H9 (cell line): ENCODE data around the gene EML3. TPM values are rescaled to one million over a fixed set of nuclear protein-coding genes. Genes with fewer than 3 reads are reported as not detected.
"Not testable (repeated sequence)": the region's sequence is repeated elsewhere in the genome, so short reads cannot be mapped to it uniquely, and the experiment has no call there.

Experiments
- DNase-seq: peaks from one replicate; pipeline ENCODE4 v3.0.0-alpha.2; 2017
- H2AFZ ChIP-seq: one replicate; pipeline ENCODE4 v1.6.1; 2013; ENCODE audit warnings: mild to moderate bottlenecking, low read length, control low read depth, moderate library complexity
- H2AK5ac ChIP-seq: 2 replicates; pipeline ENCODE4 v1.6.1; 2013; ENCODE audit warnings: low read length, control low read depth, mixed read lengths; ENCODE audit not compliant: insufficient read length
- H2BK120ac ChIP-seq: one replicate; pipeline ENCODE4 v1.6.1; 2013; ENCODE audit warnings: low read depth, mild to moderate bottlenecking, low read length, control low read depth, inconsistent platforms; ENCODE audit not compliant: poor library complexity, severe bottlenecking
- H2BK12ac ChIP-seq: 2 replicates; pipeline ENCODE4 v1.6.1; 2013; ENCODE audit warnings: low read length, control low read depth, mixed read lengths, low read depth; ENCODE audit not compliant: insufficient read length
- H2BK15ac ChIP-seq: 2 replicates; pipeline ENCODE4 v1.6.1; 2013; ENCODE audit warnings: low read depth, low read length, control low read depth
- H2BK20ac ChIP-seq: one replicate; pipeline ENCODE4 v1.6.1; 2013; ENCODE audit warnings: low read depth, mild to moderate bottlenecking, low read length, control low read depth, inconsistent platforms; ENCODE audit not compliant: poor library complexity, severe bottlenecking
- H2BK5ac ChIP-seq: 2 replicates; pipeline ENCODE4 v1.6.1; 2013; ENCODE audit warnings: low read length, control low read depth, mixed read lengths; ENCODE audit not compliant: insufficient read length
- H3K14ac ChIP-seq: 2 replicates; pipeline ENCODE4 v1.6.1; 2013; ENCODE audit warnings: low read length, control low read depth; ENCODE audit not compliant: insufficient read depth
- H3K18ac ChIP-seq: 2 replicates; pipeline ENCODE4 v1.6.1; 2013; ENCODE audit warnings: low read depth, mild to moderate bottlenecking, mixed read lengths, low read length, control low read depth; ENCODE audit not compliant: insufficient read length
- H3K23ac ChIP-seq: 2 replicates; pipeline ENCODE4 v1.6.1; 2013; ENCODE audit warnings: low read length, control low read depth, mixed read lengths, low read depth; ENCODE audit not compliant: insufficient read length
- H3K23me2 ChIP-seq: 2 replicates; pipeline ENCODE4 v1.6.1; 2013; ENCODE audit warnings: low read depth, mild to moderate bottlenecking, mixed read lengths, low read length, control low read depth; ENCODE audit not compliant: insufficient read length, poor library complexity, severe bottlenecking
- H3K27ac ChIP-seq: 2 replicates; pipeline ENCODE4 v1.5.1; 2013; ENCODE audit warnings: low read length, control low read depth, mixed read lengths, low read depth; ENCODE audit not compliant: insufficient read length
- H3K27me3 ChIP-seq: 2 replicates; pipeline ENCODE4 v1.6.1; 2013; ENCODE audit warnings: low read length, control low read depth, inconsistent platforms; ENCODE audit not compliant: insufficient read depth
- H3K4ac ChIP-seq: 2 replicates; pipeline ENCODE4 v1.6.1; 2013; ENCODE audit warnings: low read depth, mild to moderate bottlenecking, control low read depth, inconsistent platforms, low read length, moderate library complexity
- H3K4me1 ChIP-seq: 2 replicates; pipeline ENCODE4 v1.6.1; 2013; ENCODE audit warnings: low read length, control low read depth, inconsistent platforms; ENCODE audit not compliant: insufficient read depth
- H3K4me2 ChIP-seq: 2 replicates; pipeline ENCODE4 v1.6.1; 2013; ENCODE audit warnings: low read length, control low read depth, mixed read lengths; ENCODE audit not compliant: insufficient read length, insufficient read depth
- H3K56ac ChIP-seq: 2 replicates; pipeline ENCODE4 v1.6.1; 2013; ENCODE audit warnings: low read depth, mild to moderate bottlenecking, mixed read lengths, low read length, control low read depth; ENCODE audit not compliant: insufficient read length
- H3K79me1 ChIP-seq: 2 replicates; pipeline ENCODE4 v1.6.1; 2013; ENCODE audit warnings: low read depth, mild to moderate bottlenecking, moderate library complexity, low read length, control low read depth, inconsistent platforms; ENCODE audit not compliant: insufficient read depth, poor library complexity, severe bottlenecking
- H3K79me2 ChIP-seq: 2 replicates; pipeline ENCODE4 v1.6.1; 2013; ENCODE audit warnings: low read length, control low read depth, inconsistent platforms; ENCODE audit not compliant: insufficient read depth
- H3K9ac ChIP-seq: 2 replicates; pipeline ENCODE4 v1.6.1; 2013; ENCODE audit warnings: low read length, control low read depth, mixed read lengths; ENCODE audit not compliant: insufficient read length; ENCODE audit errors: extremely low read depth
- H3K9me3 ChIP-seq: one replicate; pipeline ENCODE4 v1.6.1; 2013; ENCODE audit warnings: low read depth, low read length, inconsistent platforms; ENCODE audit not compliant: control insufficient read depth
- H3T11ph ChIP-seq: one replicate; pipeline ENCODE4 v1.6.1; 2013; ENCODE audit warnings: mild to moderate bottlenecking, low read length, control low read depth, inconsistent platforms
- H4K20me1 ChIP-seq: one replicate; pipeline ENCODE4 v1.6.1; 2013; ENCODE audit not compliant: control insufficient read depth, insufficient read length, insufficient read depth
- H4K5ac ChIP-seq: 2 replicates; pipeline ENCODE4 v1.6.1; 2013; ENCODE audit warnings: low read depth, mild to moderate bottlenecking, mixed read lengths, low read length, control low read depth; ENCODE audit not compliant: insufficient read length
- H4K8ac ChIP-seq: replicated peaks from 2 replicates; pipeline ENCODE4 v1.6.1; 2013; ENCODE audit warnings: low read length, control low read depth, mixed read lengths, low read depth; ENCODE audit not compliant: insufficient read length
- H4K91ac ChIP-seq: 2 replicates; pipeline ENCODE4 v1.6.1; 2013; ENCODE audit warnings: low read depth, mild to moderate bottlenecking, moderate library complexity, mixed read lengths, low read length, control low read depth; ENCODE audit not compliant: insufficient read length
- H3K27ac Mint-ChIP-seq, 3 experiments: 2 replicates in 2 of 3; 3 replicates in 1 of 3; pipeline ENCODE4 v1.8.0; 2020 to 2021; ENCODE audit warnings: mixed read lengths in 3 of 3, mild to moderate bottlenecking in 1 of 3, moderate library complexity in 1 of 3
- H3K27me3 Mint-ChIP-seq: 2 replicates; pipeline ENCODE4 v1.8.0; 2021; ENCODE audit warnings: low read depth, mild to moderate bottlenecking, moderate library complexity, mixed read lengths
- H3K36me3 Mint-ChIP-seq, 3 experiments: 2 replicates in 2 of 3; 3 replicates in 1 of 3; pipeline ENCODE4 v1.8.0; 2020 to 2021; ENCODE audit warnings: low read depth in 3 of 3, mixed read lengths in 3 of 3; ENCODE audit not compliant: insufficient read depth in 1 of 3
- H3K4me1 Mint-ChIP-seq, 2 experiments: 2 replicates each; pipeline ENCODE4 v1.8.0; 2020; ENCODE audit warnings: mixed read lengths in 2 of 2
- H3K4me3 Mint-ChIP-seq, 2 experiments: 2 replicates in 1 of 2; 3 replicates in 1 of 2; pipeline ENCODE4 v1.8.0; 2020 to 2021; ENCODE audit warnings: mild to moderate bottlenecking in 2 of 2, mixed read lengths in 2 of 2, moderate library complexity in 1 of 2
- H3K9me3 Mint-ChIP-seq, 2 experiments: 2 replicates in 1 of 2; 3 replicates in 1 of 2; pipeline ENCODE4 v1.8.0; 2020; ENCODE audit warnings: mild to moderate bottlenecking in 2 of 2, mixed read lengths in 2 of 2, moderate library complexity in 1 of 2
- WGBS: extraction: QIAGEN DNeasy Blood & Tissue Kit; methylation state at CpG from one replicate; pipeline ENCODE4 v1.1.7; 2013; ENCODE audit warnings: missing lambda C conversion rate, low lambda C conversion rate, mixed read lengths; ENCODE audit not compliant: insufficient read length; ENCODE audit errors: extremely low coverage; 5-methylcytosine and 5-hydroxymethylcytosine counted together
- total RNA-seq: library from RNA; stranded (reverse); gene quantifications from 2 replicates; pipeline ENCODE4 v1.2.1, GENCODE V29; 2021
- TF ChIP-seq, protein P1 (sequence below): fragments of 200-600 bp; sonication (generic); conservative IDR thresholded peaks from 3 replicates; pipeline ENCODE4 v1.8.0; 2021; ENCODE audit warnings: antibody characterized with exemption, mild to moderate bottlenecking

The EML3 gene
- total RNA-seq, 1 experiment from 2014 or later = 35.3 TPM

- Mint-ChIP-seq H3K4me3 (peak overlapping the region; percentile 92 to 94), H3K27me3 (no peaks in the 10 kb centered on the region), H3K9me3 (no peaks in the 10 kb centered on the region), H3K4me1 (peaks cover 4 to 9% of the 10 kb centered on the region in 2 experiments), H3K36me3 (peaks cover 8 to 24% (median 12%) of the 10 kb centered on the region in 3 experiments; a peak in 6 of 7 replicates), H3K27ac (peak overlapping the region; percentile 86 to 96 (median 86))
- H2BK15ac ChIP-seq = no peak overlapping the region
- H2AK5ac ChIP-seq = no peak overlapping the region
- no peak overlapping the region for H3K27ac ChIP-seq
- no peaks in the 10 kb centered on the region for H3K4me1 ChIP-seq
- H3K23me2 ChIP-seq = peaks cover 4% of the 10 kb centered on the region
- DNase-seq = no peak
- H2BK12ac ChIP-seq = no peak overlapping the region
- H3K79me2 ChIP-seq = peaks cover 4% of the 10 kb centered on the region; the same call in 1 of the 2 replicates
- no peaks in the 10 kb centered on the region for H3K27me3 ChIP-seq
- H3K4me2 ChIP-seq = peak overlapping the region; percentile 90
- H3K9ac ChIP-seq = peak overlapping the region; percentile 84
- WGBS = no CpG with 5 or more reads among the region's 16 CpGs
- no peak overlapping the region for H3K4ac ChIP-seq
- H3K18ac ChIP-seq = no peak overlapping the region
- no peaks in the 10 kb centered on the region for H3K79me1 ChIP-seq
- TF ChIP-seq, protein P1, sequence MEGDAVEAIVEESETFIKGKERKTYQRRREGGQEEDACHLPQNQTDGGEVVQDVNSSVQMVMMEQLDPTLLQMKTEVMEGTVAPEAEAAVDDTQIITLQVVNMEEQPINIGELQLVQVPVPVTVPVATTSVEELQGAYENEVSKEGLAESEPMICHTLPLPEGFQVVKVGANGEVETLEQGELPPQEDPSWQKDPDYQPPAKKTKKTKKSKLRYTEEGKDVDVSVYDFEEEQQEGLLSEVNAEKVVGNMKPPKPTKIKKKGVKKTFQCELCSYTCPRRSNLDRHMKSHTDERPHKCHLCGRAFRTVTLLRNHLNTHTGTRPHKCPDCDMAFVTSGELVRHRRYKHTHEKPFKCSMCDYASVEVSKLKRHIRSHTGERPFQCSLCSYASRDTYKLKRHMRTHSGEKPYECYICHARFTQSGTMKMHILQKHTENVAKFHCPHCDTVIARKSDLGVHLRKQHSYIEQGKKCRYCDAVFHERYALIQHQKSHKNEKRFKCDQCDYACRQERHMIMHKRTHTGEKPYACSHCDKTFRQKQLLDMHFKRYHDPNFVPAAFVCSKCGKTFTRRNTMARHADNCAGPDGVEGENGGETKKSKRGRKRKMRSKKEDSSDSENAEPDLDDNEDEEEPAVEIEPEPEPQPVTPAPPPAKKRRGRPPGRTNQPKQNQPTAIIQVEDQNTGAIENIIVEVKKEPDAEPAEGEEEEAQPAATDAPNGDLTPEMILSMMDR = no peak
- no peak overlapping the region for H3K14ac ChIP-seq
- no peaks in the 10 kb centered on the region for H4K20me1 ChIP-seq
- H4K91ac ChIP-seq = no peak overlapping the region
- no peak overlapping the region for H3K56ac ChIP-seq
- no peak overlapping the region for H2BK120ac ChIP-seq
- no peak overlapping the region for H3T11ph ChIP-seq
- no peak overlapping the region for H2BK20ac ChIP-seq
- H3K9me3 ChIP-seq = no peaks in the 10 kb centered on the region
- H2BK5ac ChIP-seq = no peak overlapping the region
- H4K8ac ChIP-seq = no peak overlapping the region
- H2AFZ ChIP-seq = no peak overlapping the region
- H3K23ac ChIP-seq = no peak overlapping the region
- no peak overlapping the region for H4K5ac ChIP-seq
Observed at GRCh38 chr11:62652161-62653006, 39.8 kb upstream of the EML3 start.

DNA sequence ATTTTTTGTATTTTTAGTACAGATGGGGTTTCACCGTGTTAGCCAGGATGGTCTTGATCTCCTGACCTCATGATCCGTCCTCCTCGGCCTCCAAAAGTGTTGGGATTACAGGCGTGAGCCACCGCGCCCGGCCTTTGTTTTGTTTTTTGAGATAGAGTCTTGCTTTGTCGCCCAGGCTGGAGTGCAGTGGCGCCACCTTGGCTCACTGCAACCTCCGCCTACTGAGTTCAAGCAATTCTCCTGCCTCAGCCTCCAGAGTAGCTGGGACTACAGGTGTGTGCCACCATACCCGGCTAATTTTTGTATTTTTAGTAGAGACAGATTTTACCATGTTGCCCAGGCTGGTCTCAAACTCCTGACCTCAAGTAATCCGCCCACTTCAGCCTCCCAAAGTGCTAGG lies 37.7 kb upstream of the EML3 start:
- H2BK20ac ChIP-seq, H3K56ac ChIP-seq, H2AK5ac ChIP-seq, H4K5ac ChIP-seq, H4K8ac ChIP-seq, H3K23me2 ChIP-seq, H3K79me1 ChIP-seq, H3K27me3 Mint-ChIP-seq, H4K91ac ChIP-seq, H3K4me1 ChIP-seq, H3K4me2 ChIP-seq, H3K27me3 ChIP-seq, DNase-seq, H2BK12ac ChIP-seq, H3K18ac ChIP-seq, H3K79me2 ChIP-seq, H3K27ac Mint-ChIP-seq, H3K23ac ChIP-seq, H3K4ac ChIP-seq, H2BK5ac ChIP-seq, H3T11ph ChIP-seq, H2BK15ac ChIP-seq, H2AFZ ChIP-seq, H3K9me3 Mint-ChIP-seq, H3K9me3 ChIP-seq, H3K27ac ChIP-seq, H3K14ac ChIP-seq, H4K20me1 ChIP-seq, H3K4me3 Mint-ChIP-seq, H2BK120ac ChIP-seq, H3K9ac ChIP-seq: not testable (repeated sequence)
- Mint-ChIP-seq H3K4me1 (peaks cover 9 to 13% of the 10 kb centered on the region in 2 experiments), H3K36me3 (peaks cover 8 to 27% (median 12%) of the 10 kb centered on the region in 3 experiments; a peak in 6 of 7 replicates)
- no CpG with 5 or more reads among the region's 12 CpGs for WGBS
